ENCODE results near the gene SPACA6.

Gene SPACA6

GRCh38 chr19:51654783-51655182 lies 38.3 kb upstream of the SPACA6 start:
- TF ChIP-seq CTCF (IDR thresholded peaks at IDR 0.05; ENCODE audit: low read depth, low read length, missing control alignments), result no peak
- in situ Hi-C loops (cut with HindIII; ENCODE audit: low sequenced_read_pairs), result no loop called here
- H3K4me3 ChIP-seq (ENCODE audit: low read depth, low read length), result no peak overlapping the region
- DNase-seq (ENCODE audit: low read depth), result no peak

- in situ Hi-C loops (cut with HindIII; ENCODE audit: low sequenced_read_pairs), result no loop called here
- peak; percentile 66 for TF ChIP-seq CTCF (IDR thresholded peaks at IDR 0.05; ENCODE audit: low read depth, low read length, missing control alignments)
- H3K4me3 ChIP-seq (ENCODE audit: low read depth, low read length), result no peak overlapping the region
- peak; percentile 56 for DNase-seq (ENCODE audit: low read depth)
Observed at GRCh38 chr19:51660975-51661600, 32.0 kb upstream of the SPACA6 start.

- in situ Hi-C loops (cut with HindIII; ENCODE audit: low sequenced_read_pairs), result no loop called here
Observed at GRCh38 chr19:51663650-51664049, 29.5 kb upstream of the SPACA6 start.

GRCh38 chr19:51664131-51664530 lies 29.0 kb upstream of the SPACA6 start:
- DNase-seq (ENCODE audit: low read depth), result no peak
- in situ Hi-C loops (cut with HindIII; ENCODE audit: low sequenced_read_pairs), result no loop called here
- no peak overlapping the region for H3K4me3 ChIP-seq (ENCODE audit: low read depth, low read length)
- TF ChIP-seq CTCF (IDR thresholded peaks at IDR 0.05; ENCODE audit: low read depth, low read length, missing control alignments), result no peak

More at GRCh38 chr19:51663650-51664049, 29.5 kb upstream of the SPACA6 start:
- no peak for TF ChIP-seq CTCF (IDR thresholded peaks at IDR 0.05; ENCODE audit: low read depth, low read length, missing control alignments)
- no peak overlapping the region for H3K4me3 ChIP-seq (ENCODE audit: low read depth, low read length)
- no peak for DNase-seq (ENCODE audit: low read depth)

GRCh38 chr19:51664997-51665396 lies 28.1 kb upstream of the SPACA6 start:
- in situ Hi-C loops (cut with HindIII; ENCODE audit: low sequenced_read_pairs), result no loop called here
- no peak for DNase-seq (ENCODE audit: low read depth)
- H3K4me3 ChIP-seq (ENCODE audit: low read depth, low read length), result no peak overlapping the region
- peak; percentile 13 for TF ChIP-seq CTCF (IDR thresholded peaks at IDR 0.05; ENCODE audit: low read depth, low read length, missing control alignments)

GRCh38 chr19:51668216-51668615 lies 24.9 kb upstream of the SPACA6 start:
- in situ Hi-C loops (cut with HindIII; ENCODE audit: low sequenced_read_pairs), result no loop called here
- TF ChIP-seq CTCF (IDR thresholded peaks at IDR 0.05; ENCODE audit: low read depth, low read length, missing control alignments), result no peak
- DNase-seq (ENCODE audit: low read depth), result no peak
- no peak overlapping the region for H3K4me3 ChIP-seq (ENCODE audit: low read depth, low read length)
